A673 (cell line): ENCODE measurements around the gene CEP63. TPM values are rescaled to one million over a fixed set of nuclear protein-coding genes. Genes with fewer than 3 reads are reported as not detected.
"Not testable (repeated sequence)": the region's sequence is repeated elsewhere in the genome, so short reads cannot be mapped to it uniquely, and the experiment has no call there.

ENCODE experiments used
- BruUV-seq: library from RNA; stranded (reverse); fragments of 400-500 nt; replicated peaks from 2 replicates; lab custom pipeline; 2021; lab: Mats Ljungman, UMichigan
- CTCF ChIA-PET: fragments of 300-600 bp; sonication (Branson Sonifier 250); formaldehyde crosslinking; loops from one replicate; lab custom pipeline; 2022; ENCODE audit warnings: antibody characterized with exemption; lab: Charles Lee
- POLR2A ChIA-PET: fragments of 300-600 bp; sonication (Branson Sonifier 250); formaldehyde crosslinking; loops from one replicate; lab custom pipeline; 2022; ENCODE audit warnings: antibody characterized with exemption; ENCODE audit not compliant: low non-redundant PET; lab: Charles Lee
- DNase-seq: peaks from one replicate; pipeline ENCODE4 v3.0.0-alpha.2; 2015; ENCODE audit warnings: low spot score
- H3K27ac ChIP-seq: fragments of 200-600 bp; sonication (generic); 2 replicates; pipeline ENCODE4 v1.5.1; 2016; ENCODE audit warnings: mixed run types, low read depth, mild to moderate bottlenecking, mixed read lengths, antibody characterized with exemption, low read length; ENCODE audit not compliant: poor library complexity, severe bottlenecking
- H3K27me3 ChIP-seq: fragments of 200-600 bp; sonication (generic); replicated peaks from 2 replicates; pipeline ENCODE4 v1.6.1; 2017; ENCODE audit warnings: mixed run types, low read depth, mild to moderate bottlenecking, mixed read lengths, antibody characterized with exemption, low read length; ENCODE audit not compliant: insufficient read depth, poor library complexity
- H3K36me3 ChIP-seq: fragments of 200-600 bp; sonication (generic); 2 replicates; pipeline ENCODE4 v1.6.1; 2016; ENCODE audit warnings: mixed run types, mild to moderate bottlenecking, mixed read lengths, antibody characterized with exemption, low read length; ENCODE audit not compliant: insufficient read depth, poor library complexity, severe bottlenecking
- H3K4me1 ChIP-seq: fragments of 200-600 bp; sonication (generic); 2 replicates; pipeline ENCODE4 v1.6.1; 2017; ENCODE audit warnings: mixed run types, mild to moderate bottlenecking, mixed read lengths, antibody characterized with exemption, low read length; ENCODE audit not compliant: insufficient read depth, poor library complexity, severe bottlenecking
- H3K4me3 ChIP-seq: fragments of 200-600 bp; sonication (generic); 2 replicates; pipeline ENCODE4 v1.5.1; 2016; ENCODE audit warnings: low read depth, mixed run types, mild to moderate bottlenecking, mixed read lengths, low read length; ENCODE audit not compliant: poor library complexity, severe bottlenecking
- H3K9me3 ChIP-seq: fragments of 200-600 bp; sonication (generic); 2 replicates; pipeline ENCODE4 v1.6.1; 2016; ENCODE audit warnings: mixed run types, low read depth, mild to moderate bottlenecking, mixed read lengths, antibody characterized with exemption, low read length; ENCODE audit not compliant: poor library complexity, severe bottlenecking
- CTCF ChIP-seq: fragments of 300-800, 200-600 bp; sonication (generic); conservative IDR thresholded peaks from 2 replicates; pipeline ENCODE4 v1.5.1; 2017; ENCODE audit warnings: low read depth, mild to moderate bottlenecking, antibody characterized with exemption, low read length, moderate library complexity, mixed read lengths
- EZH2 ChIP-seq: fragments of 200-600 bp; sonication (generic); IDR thresholded peaks from 2 replicates; pipeline ENCODE4 v1.6.1; 2017; ENCODE audit warnings: borderline replicate concordance, low read depth, mild to moderate bottlenecking, mixed read lengths, antibody characterized with exemption, low read length; ENCODE audit not compliant: poor library complexity, severe bottlenecking
- intact Hi-C: fragments of 100-400 bp; cut with micrococcal nuclease; formaldehyde crosslinking; loops from one replicate; pipeline ENCODE4 v1.10.0; 2022; ENCODE audit not compliant: unreplicated experiment
- total RNA-seq: library from RNA; stranded (reverse); gene quantifications from 2 replicates; pipeline ENCODE4 v1.2.3, GENCODE V29; 2021

The CEP63 gene
- total RNA-seq, 1 experiment from 2014 or later = 29.2 TPM

DNA sequence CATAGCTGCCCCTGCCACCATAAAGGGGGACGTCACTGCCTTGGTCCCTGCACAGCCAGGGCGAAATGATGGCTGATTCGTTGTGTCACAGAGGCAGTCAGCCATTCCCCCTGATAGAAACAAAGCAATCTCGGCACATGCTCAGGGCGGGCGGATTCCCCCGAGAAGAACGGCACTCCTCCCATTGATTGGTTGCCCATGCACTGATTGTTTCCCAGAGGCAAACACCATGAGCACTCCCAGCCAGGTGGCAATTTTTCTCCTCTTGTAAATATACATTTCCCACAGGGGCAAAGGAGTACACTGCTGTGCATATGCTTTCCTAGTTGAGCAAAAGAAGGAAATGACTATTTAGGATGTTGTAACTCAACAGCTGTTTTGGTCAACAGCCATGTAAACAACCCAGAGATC is 108.5 kb downstream of the CEP63 start:
- peaks cover 1% of the 10 kb centered on the region for H3K4me1 ChIP-seq

DNA sequence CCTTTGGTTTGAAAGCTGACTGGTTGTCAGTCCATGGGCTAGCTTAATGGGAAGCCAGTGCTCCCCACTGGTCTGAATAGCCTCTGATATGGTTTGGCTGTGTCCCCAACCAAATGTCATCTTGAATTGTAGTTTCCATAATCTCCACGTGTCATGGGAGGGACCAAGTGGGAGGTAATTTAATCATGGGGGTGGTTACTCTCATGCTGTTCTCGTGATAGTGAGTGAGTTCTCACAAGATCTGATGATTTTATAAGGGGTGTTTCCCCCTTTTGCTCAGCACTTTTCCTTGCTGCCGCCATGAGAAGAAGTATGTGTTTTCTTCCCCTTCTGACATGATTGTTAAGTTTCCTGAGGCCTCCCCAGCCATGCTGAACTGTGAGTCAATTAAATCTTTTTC is 109.1 kb downstream of the CEP63 start:
- H3K27ac ChIP-seq, DNase-seq, H3K36me3 ChIP-seq, H3K9me3 ChIP-seq, CTCF ChIA-PET, POLR2A ChIA-PET, H3K4me3 ChIP-seq, intact Hi-C loops, H3K4me1 ChIP-seq, BruUV-seq: not testable (repeated sequence)
- peaks cover 24% of the 10 kb centered on the region for H3K27me3 ChIP-seq

More for the DNA sequence above, 108.5 kb downstream of the CEP63 start:
- no peak overlapping the region for H3K27ac ChIP-seq
- ChIA-PET CTCF (no interaction called here), POLR2A (no interaction called here)
- TF ChIP-seq EZH2 = no peak
- no peak for TF ChIP-seq CTCF
- peaks cover 24% of the 10 kb centered on the region for H3K27me3 ChIP-seq
- no TSS peak for BruUV-seq
- no peak overlapping the region for H3K4me3 ChIP-seq
- intact Hi-C loops = no loop called here
- DNase-seq = no peak
- no peaks in the 10 kb centered on the region for H3K36me3 ChIP-seq
- H3K9me3 ChIP-seq = no peaks in the 10 kb centered on the region

- no peak overlapping the region for H3K4me3 ChIP-seq
- H3K36me3 ChIP-seq = no peaks in the 10 kb centered on the region
- ChIA-PET POLR2A (no interaction called here), CTCF (no interaction called here)
- no peak overlapping the region for H3K27ac ChIP-seq
- no peaks in the 10 kb centered on the region for H3K9me3 ChIP-seq
- TF ChIP-seq EZH2 = no peak
- no peak for TF ChIP-seq CTCF
- intact Hi-C loops = no loop called here
- H3K4me1 ChIP-seq = peaks cover 20% of the 10 kb centered on the region
- DNase-seq = no peak
- BruUV-seq = no TSS peak
- H3K27me3 ChIP-seq = peaks cover 16% of the 10 kb centered on the region
Observed at GRCh38 chr3:134597390-134597970, 111.6 kb downstream of the CEP63 start.
